HepG2 (cell line): ENCODE measurements around the gene UTS2R. TPM values are rescaled to one million over a fixed set of nuclear protein-coding genes. Genes with fewer than 3 reads are reported as not detected.

Experiments used
- AHR ChIP-seq: IDR thresholded peaks from 2 replicates; pipeline ENCODE4 v1.6.1; 2018; ENCODE audit warnings: missing genetic modification reagents, missing compliant biosample characterization
- CAMTA2 ChIP-seq: sonication (generic); formaldehyde crosslinking; IDR thresholded peaks from 2 replicates; pipeline ENCODE4 v1.4.0; 2020; ENCODE audit warnings: mild to moderate bottlenecking, missing genetic modification reagents, borderline replicate concordance
- CBX5 ChIP-seq: sonication (generic); formaldehyde crosslinking; IDR thresholded peaks from 2 replicates; pipeline ENCODE4 v1.4.0; 2020; ENCODE audit warnings: missing genetic modification reagents, borderline replicate concordance
- HNRNPLL ChIP-seq: fragments of 200-400 bp; formaldehyde crosslinking; IDR thresholded peaks from 2 replicates; pipeline ENCODE4 v1.6.1; 2017; ENCODE audit warnings: mild to moderate bottlenecking, low read depth, low read length; ENCODE audit not compliant: poor library complexity, severe bottlenecking
- MTF1 ChIP-seq: sonication (generic); formaldehyde crosslinking; IDR thresholded peaks from 2 replicates; pipeline ENCODE4 v1.5.0; 2020; ENCODE audit warnings: missing genetic modification reagents
- MZF1 ChIP-seq: sonication (generic); formaldehyde crosslinking; IDR thresholded peaks from 2 replicates; pipeline ENCODE4 v1.8.1; 2023; ENCODE audit warnings: mild to moderate bottlenecking, missing genetic modification reagents, borderline replicate concordance
- NKX3-1 ChIP-seq: sonication (generic); formaldehyde crosslinking; IDR thresholded peaks from 2 replicates; pipeline ENCODE4 v1.5.0; 2020; ENCODE audit warnings: missing genetic modification reagents
- NR2F1 ChIP-seq, 2 experiments: fragments of 450-650 bp in 1 of 2; formaldehyde crosslinking in 1 of 2; IDR thresholded peaks; 2 replicates each; pipeline versions ENCODE4 v1.5.0 to v1.6.1; 2016 to 2020; ENCODE audit warnings: mild to moderate bottlenecking in 1 of 2, missing compliant biosample characterization in 1 of 2, missing genetic modification reagents in 1 of 2, moderate library complexity in 1 of 2
- TRIM24 ChIP-seq: sonication (generic); formaldehyde crosslinking; IDR thresholded peaks from 2 replicates; pipeline ENCODE4 v1.8.0; 2022; ENCODE audit warnings: mild to moderate bottlenecking, missing genetic modification reagents
- ZFP36 ChIP-seq: fragments of 150-350 bp; IDR thresholded peaks from 2 replicates; pipeline ENCODE4 v1.6.1; 2018; ENCODE audit warnings: borderline replicate concordance, low read length, low read depth; ENCODE audit not compliant: partially characterized antibody
- ZNF121 ChIP-seq: sonication (generic); formaldehyde crosslinking; IDR thresholded peaks from 2 replicates; pipeline ENCODE4 v1.5.0; 2020; ENCODE audit warnings: mild to moderate bottlenecking, missing genetic modification reagents
- ZNF138 ChIP-seq: sonication (generic); formaldehyde crosslinking; IDR thresholded peaks from 2 replicates; pipeline ENCODE4 v1.5.0; 2020; ENCODE audit warnings: mild to moderate bottlenecking, low read depth, missing genetic modification reagents
- ZNF556 ChIP-seq: sonication (generic); formaldehyde crosslinking; IDR thresholded peaks from 2 replicates; pipeline ENCODE4 v1.4.0; 2020; ENCODE audit warnings: mild to moderate bottlenecking, missing genetic modification reagents, borderline replicate concordance
- ZNF724P ChIP-seq: sonication (generic); formaldehyde crosslinking; IDR thresholded peaks from 2 replicates; pipeline ENCODE4 v1.8.0; 2022; ENCODE audit warnings: missing genetic modification reagents, borderline replicate concordance
- ZNF749 ChIP-seq: sonication (generic); formaldehyde crosslinking; IDR thresholded peaks from 2 replicates; pipeline ENCODE4 v1.8.0; 2022; ENCODE audit warnings: mild to moderate bottlenecking, missing genetic modification reagents, moderate library complexity, borderline replicate concordance
- polyA plus RNA-seq, 8 experiments: library from polyadenylated mRNA; depleted of rRNA in 3 of 8; stranded (reverse) in 7 of 8; unstranded in 1 of 8; fragments of >200 nt; fragmentation: Illumina TruSeq in 4 of 8; extraction: Trizol in 4 of 8; gene quantifications; 2 replicates each; pipeline versions ENCODE4 v1.2.1 to v1.2.3, GENCODE V29; 2011 to 2016; ENCODE audit warnings: low read depth in 4 of 8, missing spikeins in 1 of 8, mixed read lengths in 1 of 8; ENCODE audit not compliant: insufficient read depth in 1 of 8
- total RNA-seq, 5 experiments: library from RNA; depleted of rRNA; stranded (reverse); fragments of >200 nt; fragmentation: Illumina TruSeq; extraction: Trizol; gene quantifications; 2 replicates each; pipeline ENCODE4 v1.2.3, GENCODE V29; 2016; ENCODE audit warnings: low read depth in 1 of 5
- TF ChIP-seq, protein P1 (sequence below): sonication (generic); formaldehyde crosslinking; conservative IDR thresholded peaks from 2 replicates; pipeline ENCODE4 v1.4.0; 2020; ENCODE audit warnings: mild to moderate bottlenecking, missing genetic modification reagents, moderate library complexity
- TF ChIP-seq, protein P2 (sequence below): IDR thresholded peaks from 2 replicates; pipeline ENCODE4 v1.6.1; 2012; ENCODE audit warnings: low read length, improper control_type of control experiment
- TF ChIP-seq, protein P3 (sequence below): sonication (generic); formaldehyde crosslinking; IDR thresholded peaks from 2 replicates; pipeline ENCODE4 v1.4.0; 2020; ENCODE audit warnings: low read depth, mild to moderate bottlenecking, missing genetic modification reagents

The UTS2R gene
- total and polyA plus RNA-seq, 2 of the 13 experiments (the other 11 are each of a cell fraction or from before 2014, with no cell fraction given) = 0.13 to 0.15 TPM

DNA sequence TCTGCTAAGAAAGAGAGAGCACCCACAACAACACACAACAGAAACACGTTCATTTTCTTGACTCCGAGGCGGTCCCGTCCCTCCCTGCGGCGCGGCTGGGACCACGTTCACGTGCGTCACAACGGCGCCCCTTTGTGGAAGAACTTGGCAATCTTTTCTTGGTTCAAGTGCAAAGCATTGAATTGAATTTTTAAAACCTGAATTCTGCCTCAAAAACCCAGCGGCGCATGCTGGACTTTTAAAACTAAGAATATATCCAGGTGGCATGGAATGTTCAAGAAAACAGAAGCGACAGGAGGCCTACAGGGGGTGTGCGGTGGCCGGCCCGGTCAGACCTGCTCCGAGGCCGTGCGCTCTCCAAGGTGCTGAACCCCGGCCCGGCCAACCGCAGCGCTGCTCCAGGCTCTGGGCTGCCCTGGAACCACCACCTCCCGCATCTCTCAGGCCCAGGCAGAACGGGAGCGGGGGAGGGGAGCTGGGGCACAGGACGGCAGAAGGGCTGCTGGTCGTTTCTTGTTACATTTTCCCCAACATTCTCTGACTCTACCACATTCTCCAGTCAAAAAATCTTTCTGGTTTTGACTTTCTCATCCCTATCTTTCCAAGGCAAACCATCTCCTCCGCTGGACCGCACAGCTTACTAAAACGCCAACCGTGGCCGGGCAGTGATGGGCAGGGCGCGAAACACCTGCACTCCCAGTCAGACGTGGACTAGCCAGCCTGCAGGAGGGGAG lies 43.1 kb downstream of the UTS2R start (continued):
- TF ChIP-seq ZNF121 (CRISPR knock-in tag) (0 out of 2 replicates have a peak, but pooled peaks have one; percentile 63), NR2F1 (CRISPR knock-in tag; IDR thresholded peaks at IDR 0.05) (peak in 1 of 2 experiments; percentile 52; a peak in 1 of 4 replicates), ZNF556 (no peak), ZFP36 (no peak), MZF1 (CRISPR knock-in tag) (0 out of 2 replicates have a peak, but pooled peaks have one; percentile 65), CBX5 (CRISPR knock-in tag) (peak; percentile 65; the same call in 1 of the 2 replicates), ZNF749 (peak; percentile 95; the same call in 1 of the 2 replicates), NKX3-1 (peak; percentile 99), ZNF138 (CRISPR knock-in tag) (peak; percentile 91), CAMTA2 (CRISPR knock-in tag) (peak; percentile 84; the same call in 1 of the 2 replicates), HNRNPLL (peak; percentile 45), ZNF724P (CRISPR knock-in tag) (no peak), AHR (CRISPR knock-in tag) (peak; percentile 97), MTF1 (CRISPR knock-in tag) (peak; percentile 87), TRIM24 (no peak)
- TF ChIP-seq, protein P1, sequence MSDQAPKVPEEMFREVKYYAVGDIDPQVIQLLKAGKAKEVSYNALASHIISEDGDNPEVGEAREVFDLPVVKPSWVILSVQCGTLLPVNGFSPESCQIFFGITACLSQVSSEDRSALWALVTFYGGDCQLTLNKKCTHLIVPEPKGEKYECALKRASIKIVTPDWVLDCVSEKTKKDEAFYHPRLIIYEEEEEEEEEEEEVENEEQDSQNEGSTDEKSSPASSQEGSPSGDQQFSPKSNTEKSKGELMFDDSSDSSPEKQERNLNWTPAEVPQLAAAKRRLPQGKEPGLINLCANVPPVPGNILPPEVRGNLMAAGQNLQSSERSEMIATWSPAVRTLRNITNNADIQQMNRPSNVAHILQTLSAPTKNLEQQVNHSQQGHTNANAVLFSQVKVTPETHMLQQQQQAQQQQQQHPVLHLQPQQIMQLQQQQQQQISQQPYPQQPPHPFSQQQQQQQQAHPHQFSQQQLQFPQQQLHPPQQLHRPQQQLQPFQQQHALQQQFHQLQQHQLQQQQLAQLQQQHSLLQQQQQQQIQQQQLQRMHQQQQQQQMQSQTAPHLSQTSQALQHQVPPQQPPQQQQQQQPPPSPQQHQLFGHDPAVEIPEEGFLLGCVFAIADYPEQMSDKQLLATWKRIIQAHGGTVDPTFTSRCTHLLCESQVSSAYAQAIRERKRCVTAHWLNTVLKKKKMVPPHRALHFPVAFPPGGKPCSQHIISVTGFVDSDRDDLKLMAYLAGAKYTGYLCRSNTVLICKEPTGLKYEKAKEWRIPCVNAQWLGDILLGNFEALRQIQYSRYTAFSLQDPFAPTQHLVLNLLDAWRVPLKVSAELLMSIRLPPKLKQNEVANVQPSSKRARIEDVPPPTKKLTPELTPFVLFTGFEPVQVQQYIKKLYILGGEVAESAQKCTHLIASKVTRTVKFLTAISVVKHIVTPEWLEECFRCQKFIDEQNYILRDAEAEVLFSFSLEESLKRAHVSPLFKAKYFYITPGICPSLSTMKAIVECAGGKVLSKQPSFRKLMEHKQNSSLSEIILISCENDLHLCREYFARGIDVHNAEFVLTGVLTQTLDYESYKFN (CRISPR knock-in tag) = no peak
- TF ChIP-seq, protein P2, sequence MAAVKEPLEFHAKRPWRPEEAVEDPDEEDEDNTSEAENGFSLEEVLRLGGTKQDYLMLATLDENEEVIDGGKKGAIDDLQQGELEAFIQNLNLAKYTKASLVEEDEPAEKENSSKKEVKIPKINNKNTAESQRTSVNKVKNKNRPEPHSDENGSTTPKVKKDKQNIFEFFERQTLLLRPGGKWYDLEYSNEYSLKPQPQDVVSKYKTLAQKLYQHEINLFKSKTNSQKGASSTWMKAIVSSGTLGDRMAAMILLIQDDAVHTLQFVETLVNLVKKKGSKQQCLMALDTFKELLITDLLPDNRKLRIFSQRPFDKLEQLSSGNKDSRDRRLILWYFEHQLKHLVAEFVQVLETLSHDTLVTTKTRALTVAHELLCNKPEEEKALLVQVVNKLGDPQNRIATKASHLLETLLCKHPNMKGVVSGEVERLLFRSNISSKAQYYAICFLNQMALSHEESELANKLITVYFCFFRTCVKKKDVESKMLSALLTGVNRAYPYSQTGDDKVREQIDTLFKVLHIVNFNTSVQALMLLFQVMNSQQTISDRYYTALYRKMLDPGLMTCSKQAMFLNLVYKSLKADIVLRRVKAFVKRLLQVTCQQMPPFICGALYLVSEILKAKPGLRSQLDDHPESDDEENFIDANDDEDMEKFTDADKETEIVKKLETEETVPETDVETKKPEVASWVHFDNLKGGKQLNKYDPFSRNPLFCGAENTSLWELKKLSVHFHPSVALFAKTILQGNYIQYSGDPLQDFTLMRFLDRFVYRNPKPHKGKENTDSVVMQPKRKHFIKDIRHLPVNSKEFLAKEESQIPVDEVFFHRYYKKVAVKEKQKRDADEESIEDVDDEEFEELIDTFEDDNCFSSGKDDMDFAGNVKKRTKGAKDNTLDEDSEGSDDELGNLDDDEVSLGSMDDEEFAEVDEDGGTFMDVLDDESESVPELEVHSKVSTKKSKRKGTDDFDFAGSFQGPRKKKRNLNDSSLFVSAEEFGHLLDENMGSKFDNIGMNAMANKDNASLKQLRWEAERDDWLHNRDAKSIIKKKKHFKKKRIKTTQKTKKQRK = no peak
- TF ChIP-seq, protein P3, sequence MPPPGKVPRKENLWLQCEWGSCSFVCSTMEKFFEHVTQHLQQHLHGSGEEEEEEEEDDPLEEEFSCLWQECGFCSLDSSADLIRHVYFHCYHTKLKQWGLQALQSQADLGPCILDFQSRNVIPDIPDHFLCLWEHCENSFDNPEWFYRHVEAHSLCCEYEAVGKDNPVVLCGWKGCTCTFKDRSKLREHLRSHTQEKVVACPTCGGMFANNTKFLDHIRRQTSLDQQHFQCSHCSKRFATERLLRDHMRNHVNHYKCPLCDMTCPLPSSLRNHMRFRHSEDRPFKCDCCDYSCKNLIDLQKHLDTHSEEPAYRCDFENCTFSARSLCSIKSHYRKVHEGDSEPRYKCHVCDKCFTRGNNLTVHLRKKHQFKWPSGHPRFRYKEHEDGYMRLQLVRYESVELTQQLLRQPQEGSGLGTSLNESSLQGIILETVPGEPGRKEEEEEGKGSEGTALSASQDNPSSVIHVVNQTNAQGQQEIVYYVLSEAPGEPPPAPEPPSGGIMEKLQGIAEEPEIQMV (CRISPR knock-in tag) = peak; percentile 34; the same call in 1 of the 2 replicates
